Raji (cell line): Measurements from ENCODE around the gene MRC2.

ENCODE experiments used
- POLR2A ChIP-seq: IDR thresholded peaks from 2 replicates; pipeline ENCODE4 v1.6.1; 2011; ENCODE audit warnings: low read depth, low read length, control low read depth; ENCODE audit not compliant: insufficient read depth

The MRC2 gene

DNA sequence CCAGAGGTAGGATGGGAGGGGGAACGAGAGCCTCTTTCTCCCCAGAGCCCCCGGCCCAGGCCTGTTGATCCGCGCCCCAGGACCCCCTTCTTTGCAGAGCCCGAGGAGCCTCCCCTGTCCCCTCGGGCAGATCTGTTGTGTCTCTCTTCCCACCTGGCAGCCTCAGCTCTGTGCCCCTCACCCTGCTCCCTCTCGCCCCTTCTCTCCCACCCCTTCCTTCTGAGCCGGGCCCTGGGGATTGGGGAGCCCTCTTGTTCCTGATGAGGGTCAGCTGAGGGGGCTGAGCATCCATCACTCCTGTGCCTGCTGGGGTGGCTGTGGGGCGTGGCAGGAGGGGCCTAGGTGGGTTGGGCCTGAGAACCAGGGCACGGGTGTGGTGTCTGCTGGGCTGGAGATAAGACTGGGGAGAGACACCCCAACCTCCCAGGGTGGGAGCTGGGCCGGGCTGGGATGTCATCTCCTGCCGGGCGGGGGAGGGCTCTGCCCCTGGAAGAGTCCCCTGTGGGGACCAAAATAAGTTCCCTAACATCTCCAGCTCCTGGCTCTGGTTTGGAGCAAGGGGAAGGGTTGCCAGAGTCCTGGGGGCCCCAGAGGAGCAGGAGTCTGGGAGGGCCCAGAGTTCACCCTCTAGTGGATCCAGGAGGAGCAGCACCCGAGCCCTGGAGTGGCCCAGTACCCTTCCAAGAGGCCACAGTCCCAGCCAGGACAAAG is 65.4 kb downstream of the MRC2 start:
- TF ChIP-seq POLR2A: no peak

DNA sequence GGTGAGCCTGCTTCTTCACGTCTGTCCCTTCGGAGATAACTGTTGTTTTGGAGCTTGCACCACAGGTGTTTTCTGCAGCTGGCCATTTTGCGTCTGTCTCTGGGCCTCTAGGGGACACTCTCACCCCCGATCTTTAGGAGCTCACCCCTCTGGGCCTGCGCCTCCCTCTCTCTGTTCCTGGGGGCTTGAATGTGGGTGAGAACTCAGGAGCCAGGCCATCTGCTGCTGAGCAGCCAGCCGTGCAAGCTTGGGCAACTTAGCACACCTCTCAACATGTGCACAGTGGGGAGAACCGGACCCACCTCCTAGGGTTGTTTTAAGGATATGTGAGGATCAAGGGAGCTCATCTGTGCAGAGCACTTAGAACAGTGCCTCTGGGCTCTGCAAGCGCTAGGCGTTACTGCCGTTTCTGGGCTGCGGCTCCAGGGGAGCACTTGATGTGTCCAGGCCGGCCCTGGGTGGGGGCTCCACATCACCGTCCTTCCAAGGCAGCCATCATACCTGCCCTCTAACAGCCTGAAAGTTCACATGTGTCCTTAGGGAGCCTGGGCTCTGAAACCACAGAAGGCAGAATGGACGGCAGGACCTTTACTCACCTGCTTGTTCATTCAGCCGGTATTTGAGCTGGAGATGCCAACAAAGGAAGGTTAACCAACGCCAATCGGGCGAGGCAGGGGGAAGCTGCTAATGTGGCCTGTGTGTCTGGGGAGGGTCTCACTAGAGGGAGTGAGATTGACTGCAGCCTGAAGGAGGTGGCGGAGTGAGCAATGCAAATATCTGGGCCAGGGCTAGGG is 66.3 kb downstream of the MRC2 start:
- no peak for TF ChIP-seq POLR2A

DNA sequence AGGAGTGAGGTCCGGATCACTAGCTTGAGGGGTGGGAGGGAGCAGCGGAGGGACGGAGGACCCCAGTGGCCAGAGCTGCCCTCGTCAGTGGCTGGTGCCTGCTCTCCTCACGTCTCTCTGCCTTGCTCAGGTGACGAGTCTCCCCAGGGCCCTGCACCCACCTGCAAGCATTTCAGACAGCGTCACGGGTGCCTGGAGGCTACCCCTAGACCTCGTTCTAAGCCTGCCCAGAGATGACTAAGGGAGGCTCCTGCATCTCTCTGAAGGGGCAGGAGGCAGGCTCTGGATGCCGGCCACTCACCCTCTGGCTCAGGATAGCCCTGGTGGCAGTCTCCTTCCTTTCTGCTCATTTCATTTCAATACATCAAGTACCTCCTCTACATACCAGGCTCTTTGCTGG is 68.8 kb downstream of the MRC2 start:
- TF ChIP-seq POLR2A: no peak

GRCh38 chr17:62696726-62697490 is 69.4 kb downstream of the MRC2 start:
- no peak for TF ChIP-seq POLR2A

DNA sequence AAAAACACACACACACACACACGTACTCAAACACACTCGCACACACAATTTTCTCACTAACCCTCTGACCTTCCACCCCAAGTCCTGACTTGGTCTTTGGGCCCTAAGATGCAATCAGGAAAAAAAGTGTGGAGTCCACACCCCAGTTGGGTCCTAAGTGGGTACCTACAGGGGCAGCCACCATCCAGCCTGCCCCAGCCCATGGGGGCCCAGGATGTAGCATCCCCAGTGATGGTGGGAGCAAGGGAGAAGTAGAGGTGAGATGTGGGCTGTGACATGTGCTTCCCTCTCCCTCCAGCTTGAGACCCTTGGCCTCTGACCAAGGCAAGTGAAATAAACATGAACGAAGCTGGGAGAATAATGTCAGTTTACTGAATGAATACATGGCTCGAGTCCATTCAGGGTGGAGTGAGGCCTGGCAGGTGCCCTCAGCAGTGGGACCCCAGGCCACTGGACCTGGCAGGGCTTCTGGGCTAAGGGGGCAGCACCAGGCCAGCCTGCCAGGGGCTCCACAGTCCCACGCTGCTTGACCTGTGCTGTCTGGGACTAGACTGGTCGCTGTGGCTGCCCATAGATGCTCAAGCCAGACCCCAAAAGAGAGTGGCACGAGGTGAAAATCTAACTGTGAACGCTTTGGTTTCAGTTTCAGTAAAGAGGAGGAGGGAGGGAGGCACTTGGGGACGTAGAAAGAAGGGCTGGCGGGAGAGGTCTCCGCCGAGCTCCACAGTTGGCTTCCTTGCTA is 73.7 kb downstream of the MRC2 start:
- TF ChIP-seq POLR2A: no peak

GRCh38 chr17:62701706-62702085 is 74.2 kb downstream of the MRC2 start:
- TF ChIP-seq POLR2A: no peak

DNA sequence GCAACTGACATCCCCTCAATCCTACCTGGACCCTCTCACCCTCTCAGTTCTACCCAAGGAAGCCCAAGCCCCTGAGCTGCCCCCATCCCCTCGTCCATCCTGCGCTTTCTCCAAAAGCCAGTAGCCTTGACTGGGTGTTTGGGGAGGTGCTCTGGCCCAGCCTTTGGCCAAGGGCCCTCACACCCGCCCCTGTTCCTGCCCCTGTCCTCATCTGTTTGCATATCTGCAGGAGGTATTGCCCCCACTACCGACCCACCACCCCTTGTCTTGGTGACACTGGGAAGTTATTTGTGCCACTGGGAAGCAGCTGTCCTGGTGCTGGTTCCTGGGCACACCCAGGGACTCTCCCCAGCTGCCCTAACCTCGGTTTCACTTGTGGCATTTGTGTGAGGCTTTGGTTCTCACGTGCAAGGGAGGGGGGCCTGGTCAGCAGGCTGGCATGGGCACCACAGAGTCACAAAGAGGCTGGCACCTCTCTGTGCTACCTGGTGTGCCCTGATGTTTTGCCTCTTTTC is 75.3 kb downstream of the MRC2 start:
- TF ChIP-seq POLR2A: no peak

DNA sequence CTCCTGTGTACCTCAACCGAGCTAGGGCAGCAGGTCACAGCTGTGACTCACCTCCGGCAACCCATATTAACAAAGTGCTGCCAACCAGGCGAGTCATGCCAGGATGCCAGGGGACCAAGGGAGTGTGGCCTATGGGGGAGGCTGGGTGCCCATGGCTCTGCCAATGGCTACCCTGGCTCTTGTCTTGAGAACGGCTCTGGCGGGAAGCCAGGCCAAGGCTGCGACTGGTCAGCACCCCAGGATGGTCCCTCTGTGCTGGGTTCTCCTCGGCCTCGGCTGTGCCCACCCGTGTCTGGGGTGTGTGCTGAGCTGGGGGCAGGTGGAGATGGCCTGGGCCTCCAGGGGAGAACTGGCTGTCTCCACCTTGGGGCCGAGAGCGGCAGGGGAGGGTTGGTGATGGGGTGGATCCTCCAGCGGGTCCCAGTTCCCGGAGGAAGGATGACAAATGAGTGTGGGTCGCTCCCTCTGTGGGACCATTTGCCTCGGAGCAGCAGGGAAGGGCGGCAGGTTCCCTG is 75.8 kb downstream of the MRC2 start:
- TF ChIP-seq POLR2A: no peak

DNA sequence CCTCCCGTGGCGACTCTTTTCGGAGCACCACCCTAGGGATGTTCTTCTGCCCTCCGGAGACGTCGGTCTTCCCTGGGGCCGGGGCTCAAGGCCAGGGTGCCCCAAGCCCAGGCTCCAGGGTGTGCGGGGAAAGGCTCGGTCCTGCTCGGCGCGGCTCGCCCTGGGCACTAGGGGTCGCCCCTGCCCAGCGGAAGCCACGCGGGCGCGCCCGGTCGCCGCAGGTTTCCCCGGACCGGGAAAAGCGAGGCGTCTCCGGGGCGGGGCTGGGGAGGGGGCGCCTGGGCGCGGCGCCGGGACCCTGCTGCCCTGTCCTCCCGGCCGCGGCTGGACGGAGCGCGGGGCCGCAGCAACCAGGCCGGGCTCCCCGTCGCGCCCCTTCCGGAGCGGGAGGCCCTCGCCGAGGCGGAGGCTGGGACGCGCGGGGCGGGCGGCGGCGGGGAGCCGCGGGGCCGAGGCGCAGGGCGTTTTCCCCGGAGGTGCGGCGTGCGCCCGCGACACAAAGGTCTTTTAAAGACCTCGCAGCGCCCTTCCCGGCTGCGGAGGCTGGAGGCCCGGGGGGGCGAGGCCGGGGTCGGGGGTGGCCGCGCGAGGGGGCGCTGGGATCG is 76.4 kb downstream of the MRC2 start:
- no peak for TF ChIP-seq POLR2A

DNA sequence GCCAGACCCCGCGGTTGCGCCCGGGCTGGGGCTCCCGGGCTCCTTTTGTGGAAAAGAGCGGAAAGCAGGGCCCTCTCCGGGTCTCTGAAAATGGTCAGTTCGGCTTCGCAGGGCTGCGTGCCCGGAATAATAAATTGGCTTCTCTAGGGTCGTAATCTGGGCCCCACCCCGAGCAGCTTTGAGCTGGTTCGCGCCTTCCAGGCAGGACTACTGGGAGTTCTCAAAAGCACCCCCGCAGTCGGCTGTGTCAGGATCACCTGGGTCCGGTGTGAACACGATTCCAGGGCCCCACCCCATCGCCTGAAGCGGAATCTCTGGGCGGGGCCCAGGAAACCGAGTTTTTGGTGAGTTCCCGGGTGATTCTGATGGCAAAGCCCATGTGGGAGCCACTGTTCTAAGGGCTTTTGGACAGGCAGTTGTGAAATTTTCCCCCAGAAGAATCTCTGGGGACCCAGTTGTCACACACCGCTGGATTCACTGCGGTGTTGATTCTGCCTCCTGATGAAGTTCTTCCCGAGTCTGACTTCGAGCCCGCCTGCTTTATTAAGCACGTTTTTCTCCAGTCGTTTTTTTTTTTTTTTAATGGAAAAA is 77.0 kb downstream of the MRC2 start:
- no peak for TF ChIP-seq POLR2A

DNA sequence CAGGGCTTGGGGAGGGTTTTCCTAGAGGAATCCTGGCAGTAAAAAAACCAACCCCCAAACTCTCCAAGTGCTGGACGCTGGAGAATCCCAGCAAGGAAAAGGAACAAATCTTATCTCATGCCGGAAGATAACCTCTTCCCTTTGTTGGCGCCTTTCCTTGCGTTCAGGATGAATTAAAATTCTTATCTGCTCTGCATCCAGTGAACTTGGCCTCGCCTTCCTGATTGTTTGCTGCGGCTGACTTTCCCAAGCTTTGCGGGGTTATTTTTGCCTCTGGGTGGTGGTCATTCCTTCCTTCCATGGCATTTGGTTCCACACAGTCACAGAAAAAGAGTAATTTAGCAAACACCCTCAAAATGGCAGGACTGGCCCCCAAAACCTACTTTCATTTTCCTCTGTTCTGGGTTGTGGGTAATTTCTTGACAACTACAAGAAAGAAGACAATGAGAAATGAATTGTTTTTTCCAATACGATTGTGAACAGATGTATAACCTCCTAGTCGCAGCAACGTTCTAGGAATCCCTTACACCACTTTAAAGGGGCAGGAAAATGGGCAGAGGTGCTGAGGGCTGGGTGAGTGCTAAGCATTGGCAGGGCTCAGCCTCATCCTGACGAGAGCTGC is 77.8 kb downstream of the MRC2 start:
- no peak for TF ChIP-seq POLR2A

DNA sequence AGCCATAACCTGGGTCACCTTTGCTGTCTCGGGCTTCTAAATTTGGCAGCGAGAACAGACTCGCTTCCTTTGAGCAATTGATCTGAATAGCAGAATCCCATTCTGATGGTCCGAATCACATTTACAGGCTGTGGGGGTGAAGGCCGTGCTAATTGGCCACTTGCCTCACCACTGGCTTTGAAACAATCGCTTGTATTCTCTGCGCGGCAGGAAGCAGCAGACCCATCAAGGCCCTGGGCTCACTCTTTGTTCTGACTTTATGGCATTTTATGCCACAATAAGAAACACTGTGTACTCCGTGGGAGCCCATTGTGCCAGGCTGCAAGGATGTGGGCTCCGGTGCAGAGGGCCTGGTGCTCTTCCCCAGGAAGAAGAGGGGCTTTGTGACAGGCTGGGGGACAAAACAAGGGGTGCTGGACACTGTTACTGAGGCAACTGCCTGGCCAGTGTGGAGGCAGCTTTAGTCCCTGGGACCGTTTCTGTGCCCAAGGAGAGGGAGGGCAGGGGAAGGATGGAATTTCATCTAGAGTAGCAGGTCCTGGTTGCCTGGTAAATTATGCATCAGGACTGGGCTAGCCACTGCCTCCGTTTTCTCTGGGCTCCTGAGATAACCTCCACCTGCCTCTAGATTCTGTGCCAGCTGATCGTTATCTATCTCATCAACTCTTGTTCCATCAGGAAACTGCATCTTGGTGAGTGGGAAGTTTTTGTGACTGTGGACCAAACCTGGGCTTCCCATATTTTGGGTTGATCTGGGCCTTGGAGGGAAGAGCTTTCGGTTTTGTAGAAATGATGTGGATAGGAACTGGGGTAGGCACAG is 78.5 kb downstream of the MRC2 start:
- TF ChIP-seq POLR2A: no peak
